Suprapubic skin (tissue), 4 donors: ENCODE results near the gene CADM2. TPM values are rescaled to one million over a fixed set of nuclear protein-coding genes. Genes with fewer than 3 reads are reported as not detected.

Experiments used
- DNase-seq, 2 donors: peaks; one replicate each; pipeline ENCODE4 v3.0.0-alpha.2; 2019; ENCODE audit warnings: low spot score in 2 of 2
- H3K27ac ChIP-seq: fragments of 200-600 bp; sonication (generic); one replicate; pipeline ENCODE4 v1.5.1; 2019
- H3K27me3 ChIP-seq: fragments of 200-600 bp; sonication (generic); one replicate; pipeline ENCODE4 v1.5.1; 2019
- H3K36me3 ChIP-seq: fragments of 200-600 bp; sonication (generic); one replicate; pipeline ENCODE4 v1.5.1; 2019
- H3K4me1 ChIP-seq: fragments of 200-600 bp; sonication (generic); one replicate; pipeline ENCODE4 v1.5.1; 2019
- H3K4me3 ChIP-seq: fragments of 200-600 bp; sonication (generic); one replicate; pipeline ENCODE4 v1.5.1; 2019; ENCODE audit warnings: mild to moderate bottlenecking
- H3K9me3 ChIP-seq: fragments of 200-600 bp; sonication (generic); one replicate; pipeline ENCODE4 v1.5.1; 2019
- CTCF ChIP-seq, 2 donors: fragments of 200-600 bp in 1 of 2; fragments of 450-650 bp in 1 of 2; sonication (generic) in 1 of 2; IDR thresholded peaks; one replicate each; pipeline ENCODE4 v1.5.1; 2016 to 2019; ENCODE audit warnings: antibody characterized with exemption in 2 of 2, mild to moderate bottlenecking in 1 of 2, moderate library complexity in 1 of 2
- EP300 ChIP-seq: sonication (generic); formaldehyde crosslinking; IDR thresholded peaks from one replicate; pipeline ENCODE4 v1.6.1; 2017; ENCODE audit warnings: antibody characterized with exemption
- POLR2A ChIP-seq, 2 donors: fragments of 450-650 bp; IDR thresholded peaks; one replicate each; pipeline ENCODE4 v1.6.1; 2017; ENCODE audit warnings: antibody characterized with exemption in 2 of 2, mild to moderate bottlenecking in 2 of 2, moderate library complexity in 2 of 2
- POLR2AphosphoS5 ChIP-seq, 3 donors: sonication (generic); formaldehyde crosslinking; IDR thresholded peaks; one replicate each; pipeline ENCODE4 v1.6.1; 2017; ENCODE audit warnings: antibody characterized with exemption in 3 of 3
- WGBS: methylation state at CpG from one replicate; pipeline ENCODE4 v1.1.5; 2018; 5-methylcytosine and 5-hydroxymethylcytosine counted together
- total RNA-seq, 4 donors: library from RNA; depleted of rRNA; stranded (reverse); fragments of >200 nt; gene quantifications; one replicate each; pipeline ENCODE4 v1.1.0, GENCODE V29; 2016

CADM2 gene
- total RNA-seq, 4 donors from 2014 or later = 0.68 to 2.8 (median 1.4) TPM

- 80% methylated on average over 2 of the region's 2 CpGs for WGBS
- DNase-seq = no peak
- TF ChIP-seq CTCF (IDR thresholded peaks at IDR 0.05) (no peak), POLR2AphosphoS5 (IDR thresholded peaks at IDR 0.05) (no peak), EP300 (no peak), POLR2A (IDR thresholded peaks at IDR 0.05) (no peak)
- Histone ChIP-seq H3K4me1 (no peaks in the 10 kb centered on the region), H3K36me3 (no peaks in the 10 kb centered on the region), H3K27me3 (no peaks in the 10 kb centered on the region), H3K9me3 (no peaks in the 10 kb centered on the region), H3K4me3 (no peak overlapping the region), H3K27ac (no peak overlapping the region)
These were observed 750.6 kb downstream of the CADM2 start for GRCh38 chr3:85709346-85709892.

- H3K27ac ChIP-seq = no peak overlapping the region
- DNase-seq = no peak
- WGBS = 81% methylated on average over 2 of the region's 2 CpGs
- no peaks in the 10 kb centered on the region for H3K4me1 ChIP-seq
- H3K9me3 ChIP-seq = no peaks in the 10 kb centered on the region
- H3K4me3 ChIP-seq = no peak overlapping the region
- H3K36me3 ChIP-seq = no peaks in the 10 kb centered on the region
- no peaks in the 10 kb centered on the region for H3K27me3 ChIP-seq
- TF ChIP-seq CTCF (IDR thresholded peaks at IDR 0.05) (no peak), POLR2A (IDR thresholded peaks at IDR 0.05) (no peak), EP300 (no peak), POLR2AphosphoS5 (IDR thresholded peaks at IDR 0.05) (no peak)
These were observed 751.7 kb downstream of the CADM2 start for GRCh38 chr3:85710490-85710889.

GRCh38 chr3:85721409-85722145 lies 762.8 kb downstream of the CADM2 start:
- 94% methylated on average over 10 of the region's 10 CpGs for WGBS
- DNase-seq = no peak
- no peak overlapping the region for H3K4me3 ChIP-seq
- TF ChIP-seq CTCF (IDR thresholded peaks at IDR 0.05) (no peak), POLR2AphosphoS5 (IDR thresholded peaks at IDR 0.05) (no peak), POLR2A (IDR thresholded peaks at IDR 0.05) (no peak), EP300 (no peak)
- H3K36me3 ChIP-seq = no peaks in the 10 kb centered on the region
- H3K9me3 ChIP-seq = no peaks in the 10 kb centered on the region
- no peak overlapping the region for H3K27ac ChIP-seq
- no peaks in the 10 kb centered on the region for H3K4me1 ChIP-seq
- H3K27me3 ChIP-seq = no peaks in the 10 kb centered on the region

- H3K27ac ChIP-seq = no peak overlapping the region
- TF ChIP-seq CTCF (IDR thresholded peaks at IDR 0.05) (no peak), POLR2A (IDR thresholded peaks at IDR 0.05) (no peak), POLR2AphosphoS5 (IDR thresholded peaks at IDR 0.05) (no peak), EP300 (no peak)
- no peak overlapping the region for H3K4me3 ChIP-seq
- no peak for DNase-seq
- no peaks in the 10 kb centered on the region for H3K9me3 ChIP-seq
- no peaks in the 10 kb centered on the region for H3K36me3 ChIP-seq
- H3K4me1 ChIP-seq = no peaks in the 10 kb centered on the region
- H3K27me3 ChIP-seq = no peaks in the 10 kb centered on the region
These were observed 767.0 kb downstream of the CADM2 start for GRCh38 chr3:85725809-85726208.

GRCh38 chr3:85726241-85726640 lies 767.5 kb downstream of the CADM2 start:
- no peak for DNase-seq
- H3K4me3 ChIP-seq = no peak overlapping the region
- H3K4me1 ChIP-seq = no peaks in the 10 kb centered on the region
- H3K36me3 ChIP-seq = no peaks in the 10 kb centered on the region
- no peaks in the 10 kb centered on the region for H3K27me3 ChIP-seq
- H3K27ac ChIP-seq = no peak overlapping the region
- no peak for TF ChIP-seq EP300
- TF ChIP-seq CTCF (IDR thresholded peaks at IDR 0.05) = no peak
- TF ChIP-seq POLR2AphosphoS5 (IDR thresholded peaks at IDR 0.05) = no peak
- TF ChIP-seq POLR2A (IDR thresholded peaks at IDR 0.05) = no peak
- no peaks in the 10 kb centered on the region for H3K9me3 ChIP-seq
- WGBS = 92% methylated on average over 2 of the region's 2 CpGs
